Spleen (tissue), 7 donors: ENCODE data around the gene FBXL4.

Experiments
- POLR2A ChIP-seq, 3 donors: fragments of 450-650 bp; IDR thresholded peaks; one replicate each; pipeline ENCODE4 v1.5.1; 2017; ENCODE audit warnings: antibody characterized with exemption in 3 of 3, mild to moderate bottlenecking in 1 of 3
- TF ChIP-seq, protein P1 (sequence below), 11 experiments: fragments of 200-600 bp in 7 of 11; fragments of 450-650 bp in 4 of 11; sonication (generic) in 4 of 11; IDR thresholded peaks in 8 of 11; conservative IDR thresholded peaks in 3 of 11; 1 replicate in 7 of 11; 2 replicates in 4 of 11; pipeline versions ENCODE4 v1.4.0 to v1.8.0; 2016 to 2021; ENCODE audit warnings: antibody characterized with exemption in 11 of 11, inconsistent platforms in 4 of 11, mild to moderate bottlenecking in 1 of 11
- donor health status: DM: no; HTN: no; CAD: no; lungs with moderate emphysema.
- donor health status: DM: no; HTN: no; CAD: no.
- donor health status: DM: no; HTN: no; CAD: no.

DNA sequence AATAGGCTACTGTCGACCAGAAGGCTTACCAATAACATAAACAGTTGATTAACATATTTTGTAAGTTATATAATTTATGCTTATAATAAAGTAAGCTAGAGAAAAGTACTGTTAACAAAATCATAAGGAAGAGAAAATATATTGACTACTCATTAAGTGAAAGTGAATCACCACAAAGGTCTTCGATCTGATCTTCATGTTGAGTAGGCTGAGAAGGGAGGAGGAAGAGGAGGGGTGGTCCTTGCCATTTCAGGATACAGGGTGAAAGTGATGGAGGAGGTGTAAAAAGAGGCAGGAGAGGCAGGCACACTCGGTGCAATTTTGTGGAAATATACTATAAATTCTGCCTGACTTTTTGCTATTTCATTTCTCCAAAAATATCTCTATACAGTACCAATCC, 10.4 kb downstream of the FBXL4 start:
- TF ChIP-seq POLR2A (IDR thresholded peaks at IDR 0.05), result no peak
- TF ChIP-seq, protein P1, sequence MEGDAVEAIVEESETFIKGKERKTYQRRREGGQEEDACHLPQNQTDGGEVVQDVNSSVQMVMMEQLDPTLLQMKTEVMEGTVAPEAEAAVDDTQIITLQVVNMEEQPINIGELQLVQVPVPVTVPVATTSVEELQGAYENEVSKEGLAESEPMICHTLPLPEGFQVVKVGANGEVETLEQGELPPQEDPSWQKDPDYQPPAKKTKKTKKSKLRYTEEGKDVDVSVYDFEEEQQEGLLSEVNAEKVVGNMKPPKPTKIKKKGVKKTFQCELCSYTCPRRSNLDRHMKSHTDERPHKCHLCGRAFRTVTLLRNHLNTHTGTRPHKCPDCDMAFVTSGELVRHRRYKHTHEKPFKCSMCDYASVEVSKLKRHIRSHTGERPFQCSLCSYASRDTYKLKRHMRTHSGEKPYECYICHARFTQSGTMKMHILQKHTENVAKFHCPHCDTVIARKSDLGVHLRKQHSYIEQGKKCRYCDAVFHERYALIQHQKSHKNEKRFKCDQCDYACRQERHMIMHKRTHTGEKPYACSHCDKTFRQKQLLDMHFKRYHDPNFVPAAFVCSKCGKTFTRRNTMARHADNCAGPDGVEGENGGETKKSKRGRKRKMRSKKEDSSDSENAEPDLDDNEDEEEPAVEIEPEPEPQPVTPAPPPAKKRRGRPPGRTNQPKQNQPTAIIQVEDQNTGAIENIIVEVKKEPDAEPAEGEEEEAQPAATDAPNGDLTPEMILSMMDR (IDR thresholded peaks at IDR 0.05 in 8 of 11, conservative IDR thresholded peaks at IDR 0.05 in 3 of 11), result no peak
